ENCODE data around the gene ZNF324. TPM values are rescaled to one million over a fixed set of nuclear protein-coding genes. Genes with fewer than 3 reads are reported as not detected.

ZNF324 gene
- total RNA-seq, 1 experiment from 2014 or later = 12.7 TPM

DNA sequence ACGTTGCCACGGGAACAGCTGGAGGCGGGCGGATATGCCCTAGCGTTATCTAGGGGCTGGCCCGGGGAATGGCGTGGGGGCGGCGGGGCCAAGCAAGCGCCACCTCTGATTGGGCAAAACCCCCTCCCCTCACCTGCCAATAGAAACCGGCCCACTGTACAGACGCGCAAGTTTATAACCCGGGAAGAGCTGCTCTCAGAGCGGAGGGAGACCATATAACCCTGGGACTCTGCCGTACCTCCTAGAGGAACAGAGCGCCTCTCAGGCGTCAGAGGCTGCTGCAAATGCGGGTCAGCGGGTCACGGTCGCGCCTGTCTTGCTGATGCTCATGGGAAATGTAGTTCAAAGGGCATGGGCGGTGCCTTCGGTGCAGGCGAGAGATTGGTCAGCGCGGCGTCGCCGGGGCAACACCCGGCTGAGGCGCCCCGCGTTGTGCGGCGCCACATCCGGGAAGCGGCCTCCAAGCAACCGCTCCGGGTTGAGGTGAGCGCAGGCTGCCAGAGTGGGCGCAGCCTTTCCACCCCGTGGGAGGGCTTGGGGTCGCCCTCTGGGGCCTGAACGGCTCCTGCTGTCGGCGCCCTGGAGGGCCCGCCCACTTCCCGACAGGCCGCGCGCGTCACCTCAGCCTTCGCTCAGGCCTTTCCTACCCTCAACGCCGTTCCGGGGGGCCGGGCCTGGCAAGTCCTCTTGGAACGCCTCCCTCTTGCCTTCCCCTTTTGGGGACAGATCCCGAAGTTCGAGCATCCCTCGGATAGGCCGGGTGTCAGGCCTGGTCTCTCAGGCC lies 9.0 kb downstream of the ZNF324 start, which contains the start of gene ZNF446:
Gene ZNF446, plus strand, starts transcription at position 639 of the 784 bp plus-strand sequence. CDS start 867 bp downstream, outside the sequence.
- no peak within 1 kb of the TSS for H2BK20ac ChIP-seq (ENCODE audit: low read depth, low read length, poor library complexity, severe bottlenecking)
- TF ChIP-seq CTCF (conservative IDR thresholded peaks at IDR 0.05) = no peak
- no peak within 1 kb of the TSS for H4K8ac ChIP-seq (replicated peaks; ENCODE audit: insufficient read length, low read depth, low read length)
- H4K91ac ChIP-seq (ENCODE audit: insufficient read length, low read depth, low read length) = no peak within 1 kb of the TSS
- peak within 1 kb of the TSS; percentile 27 for H3K9ac ChIP-seq (ENCODE audit: extremely low read depth, insufficient read length, low read length)
- no peaks in the 10 kb centered on the region for H4K20me1 ChIP-seq (ENCODE audit: control insufficient read depth, insufficient read depth, insufficient read length)
- no peaks in the 10 kb centered on the region for H3K4me1 ChIP-seq (ENCODE audit: insufficient read depth, low read length)
- no peak within 1 kb of the TSS for H2AK5ac ChIP-seq (ENCODE audit: insufficient read length, low read length)
- no peaks in the 10 kb centered on the region for H3K79me1 ChIP-seq (ENCODE audit: insufficient read depth, low read depth, low read length, poor library complexity, severe bottlenecking)
- no peak within 1 kb of the TSS for H3T11ph ChIP-seq (ENCODE audit: low read length)
- peak within 1 kb of the TSS; percentile 70 for H3K18ac ChIP-seq (ENCODE audit: insufficient read length, low read depth, low read length)
- peak within 1 kb of the TSS; percentile 43 for H3K4me2 ChIP-seq (ENCODE audit: insufficient read depth, insufficient read length, low read length)
- Mint-ChIP-seq H3K27ac (peak within 1 kb of the TSS; percentile 97 to 98 (median 98); a peak in 6 of 7 replicates), H3K4me1 (peaks cover 9 to 13% of the 10 kb centered on the region in 2 experiments), H3K36me3 (ENCODE audit: insufficient read depth in 1 of 3, low read depth in 3 of 3) (peaks cover under 1 to 20% (median 4%) of the 10 kb centered on the region in 3 experiments; a peak in 6 of 7 replicates), H3K27me3 (ENCODE audit: low read depth) (no peaks in the 10 kb centered on the region; the same call in 1 of the 2 replicates), H3K9me3 (no peaks in the 10 kb centered on the region), H3K4me3 (peak within 1 kb of the TSS; percentile 88 to 94)
- H2BK15ac ChIP-seq (ENCODE audit: low read depth, low read length) = no peak within 1 kb of the TSS
- no peaks in the 10 kb centered on the region for H3K27me3 ChIP-seq (ENCODE audit: insufficient read depth, low read length)
- WGBS (ENCODE audit: extremely low coverage, insufficient read length, low lambda C conversion rate) = no CpG with 5 or more reads among the region's 64 CpGs
- H2BK120ac ChIP-seq (ENCODE audit: low read depth, low read length, poor library complexity, severe bottlenecking) = no peak within 1 kb of the TSS
- no peak within 1 kb of the TSS for H2BK12ac ChIP-seq (ENCODE audit: insufficient read length, low read depth, low read length)
- no peak within 1 kb of the TSS for H3K4ac ChIP-seq (ENCODE audit: low read depth, low read length)
- no peak within 1 kb of the TSS for H3K56ac ChIP-seq (ENCODE audit: insufficient read length, low read depth, low read length)
- H3K9me3 ChIP-seq (ENCODE audit: control insufficient read depth, low read depth, low read length) = no peaks in the 10 kb centered on the region
- no peak within 1 kb of the TSS for H4K5ac ChIP-seq (ENCODE audit: insufficient read length, low read depth, low read length)
- no peak within 1 kb of the TSS for H2BK5ac ChIP-seq (ENCODE audit: insufficient read length, low read length)
- peak within 1 kb of the TSS; percentile 84 for H2AFZ ChIP-seq (ENCODE audit: low read length)
- H3K23ac ChIP-seq (ENCODE audit: insufficient read length, low read depth, low read length) = no peak within 1 kb of the TSS
- H3K14ac ChIP-seq (ENCODE audit: insufficient read depth, low read length) = peak within 1 kb of the TSS; percentile 74; the same call in 1 of the 2 replicates
- H3K27ac ChIP-seq (ENCODE audit: insufficient read length, low read depth, low read length) = no peak within 1 kb of the TSS
- peak; percentile 97 for DNase-seq
- H3K79me2 ChIP-seq (ENCODE audit: insufficient read depth, low read length) = no peaks in the 10 kb centered on the region
- peaks cover 7% of the 10 kb centered on the region for H3K23me2 ChIP-seq (ENCODE audit: insufficient read length, low read depth, low read length, poor library complexity, severe bottlenecking)

Data from H9 (cell line).